GM12891 (cell line): ENCODE results near the gene ADARB1.

ENCODE experiments used
- DNase-seq: peaks from one replicate; pipeline ENCODE4 v3.0.0; 2011; ENCODE audit warnings: low spot score; ENCODE audit not compliant: insufficient read length
- FAIRE-seq: peaks from 2 replicates; lab custom pipeline; 2011; peaks lifted over from hg19 to GRCh38; lab: Jason Lieb, UNC
- PAX5 ChIP-seq: IDR thresholded peaks from 2 replicates; pipeline ENCODE4 v1.6.1; 2011; ENCODE audit warnings: low read length, moderate library complexity, mild to moderate bottlenecking; ENCODE audit not compliant: insufficient read depth, severe bottlenecking
- POLR2A ChIP-seq: IDR thresholded peaks from 2 replicates; pipeline ENCODE4 v1.6.1; 2011; ENCODE audit warnings: low read depth, low read length, control low read depth
- POLR2AphosphoS5 ChIP-seq: IDR thresholded peaks from 2 replicates; pipeline ENCODE4 v1.6.1; 2011; ENCODE audit warnings: low read depth, low read length, control low read depth
- POU2F2 ChIP-seq: IDR thresholded peaks from 2 replicates; pipeline ENCODE4 v1.6.1; 2011; ENCODE audit warnings: low read depth, mild to moderate bottlenecking, control low read depth, low read length, moderate library complexity
- SPI1 ChIP-seq: IDR thresholded peaks from 2 replicates; pipeline ENCODE4 v1.6.1; 2011; ENCODE audit warnings: low read depth, low read length, control low read depth
- TAF1 ChIP-seq: IDR thresholded peaks from 2 replicates; pipeline ENCODE4 v1.6.1; 2011; ENCODE audit warnings: low read depth, low read length, control low read depth

ADARB1 gene

DNA sequence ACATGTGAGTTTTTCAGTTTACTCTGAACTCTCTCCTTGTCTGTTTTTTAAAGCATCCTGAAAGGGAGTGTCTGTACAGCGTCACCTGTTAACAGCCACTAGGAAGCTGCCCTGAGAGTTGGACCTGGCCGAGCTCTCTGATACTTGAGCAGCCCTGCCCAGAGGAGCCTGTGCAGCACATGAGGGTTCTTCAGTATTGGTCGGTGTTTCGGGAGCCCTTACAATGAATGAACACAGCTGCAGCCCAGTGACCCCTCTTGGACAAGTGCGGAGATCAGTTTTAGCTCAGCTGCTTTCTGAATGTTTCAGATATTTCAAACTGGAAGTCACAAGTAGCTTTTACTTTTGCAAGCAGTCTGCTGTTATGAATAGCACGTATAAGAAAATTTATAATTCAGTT lies 39.2 kb downstream of the ADARB1 start:
- TF ChIP-seq PAX5: no peak
- DNase-seq: no peak
- no peak for FAIRE-seq

GRCh38 chr21:45114072-45114471 lies 39.7 kb downstream of the ADARB1 start:
- FAIRE-seq (no peak), DNase-seq (no peak)
- TF ChIP-seq POU2F2: no peak
- no peak for TF ChIP-seq PAX5
- TF ChIP-seq TAF1: no peak
- TF ChIP-seq SPI1: no peak
- TF ChIP-seq POLR2A: no peak
- no peak for TF ChIP-seq POLR2AphosphoS5

GRCh38 chr21:45114475-45114874 lies 40.1 kb downstream of the ADARB1 start:
- DNase-seq (no peak), FAIRE-seq (no peak)
- no peak for TF ChIP-seq POU2F2
- TF ChIP-seq POLR2AphosphoS5: no peak
- TF ChIP-seq PAX5: no peak
- TF ChIP-seq SPI1: no peak
- no peak for TF ChIP-seq TAF1
- no peak for TF ChIP-seq POLR2A

- no peak for DNase-seq
These were observed 40.8 kb downstream of the ADARB1 start for GRCh38 chr21:45115141-45115540.

GRCh38 chr21:45116066-45116465 lies 41.7 kb downstream of the ADARB1 start:
- DNase-seq (no peak), FAIRE-seq (no peak)
- no peak for TF ChIP-seq TAF1
- no peak for TF ChIP-seq SPI1
- TF ChIP-seq POLR2A: no peak
- no peak for TF ChIP-seq POLR2AphosphoS5
- no peak for TF ChIP-seq PAX5
- TF ChIP-seq POU2F2: no peak

More at GRCh38 chr21:45115141-45115540, 40.8 kb downstream of the ADARB1 start:
- TF ChIP-seq POLR2A: no peak
- TF ChIP-seq POLR2AphosphoS5: no peak
- TF ChIP-seq SPI1: no peak
- TF ChIP-seq PAX5: no peak
- no peak for TF ChIP-seq POU2F2
- TF ChIP-seq TAF1: no peak
- no peak for FAIRE-seq

DNA sequence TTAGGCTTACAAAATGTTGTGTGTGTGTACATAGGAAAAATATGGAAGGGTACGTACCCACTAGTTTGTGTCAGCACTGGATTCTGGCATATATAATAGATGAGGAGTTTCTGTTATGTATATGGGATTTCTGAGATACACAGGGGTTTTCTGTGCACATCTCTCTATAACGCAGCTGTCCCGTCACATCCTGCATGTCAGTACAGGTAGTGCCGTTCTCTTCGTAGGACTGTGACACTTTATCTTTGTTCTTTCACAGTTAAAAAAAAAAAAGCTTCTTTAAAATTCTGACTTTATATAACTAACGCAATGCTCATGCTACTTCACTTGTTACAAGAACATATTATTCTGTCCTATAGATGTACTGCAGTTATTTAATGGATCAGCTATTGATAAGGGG lies 42.9 kb downstream of the ADARB1 start:
- FAIRE-seq (no peak), DNase-seq (no peak)
- TF ChIP-seq POLR2AphosphoS5: no peak

DNA sequence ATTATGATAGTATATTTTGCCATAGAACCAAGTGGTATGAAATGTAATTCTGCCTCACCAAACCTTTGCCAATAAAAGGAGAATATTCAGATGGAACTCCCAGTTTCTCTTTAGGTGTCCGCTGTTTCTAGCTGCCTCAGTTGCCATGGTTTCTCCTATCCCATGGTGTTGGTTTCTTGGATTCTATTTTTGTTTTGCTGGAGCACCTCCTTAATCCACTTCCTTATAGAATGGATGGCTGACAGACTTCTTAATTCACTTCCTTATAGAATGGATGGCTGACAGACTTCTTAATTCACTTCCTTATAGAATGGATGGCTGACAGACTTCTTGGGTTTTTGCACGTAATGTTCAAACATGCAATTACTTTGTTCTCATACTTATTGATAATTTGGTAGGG lies 43.7 kb downstream of the ADARB1 start:
- DNase-seq (no peak), FAIRE-seq (no peak)
- TF ChIP-seq POLR2A (no peak), POLR2AphosphoS5 (no peak), TAF1 (no peak), PAX5 (no peak), SPI1 (no peak), POU2F2 (no peak)

GRCh38 chr21:45119812-45120211 lies 45.4 kb downstream of the ADARB1 start:
- FAIRE-seq: no peak

DNA sequence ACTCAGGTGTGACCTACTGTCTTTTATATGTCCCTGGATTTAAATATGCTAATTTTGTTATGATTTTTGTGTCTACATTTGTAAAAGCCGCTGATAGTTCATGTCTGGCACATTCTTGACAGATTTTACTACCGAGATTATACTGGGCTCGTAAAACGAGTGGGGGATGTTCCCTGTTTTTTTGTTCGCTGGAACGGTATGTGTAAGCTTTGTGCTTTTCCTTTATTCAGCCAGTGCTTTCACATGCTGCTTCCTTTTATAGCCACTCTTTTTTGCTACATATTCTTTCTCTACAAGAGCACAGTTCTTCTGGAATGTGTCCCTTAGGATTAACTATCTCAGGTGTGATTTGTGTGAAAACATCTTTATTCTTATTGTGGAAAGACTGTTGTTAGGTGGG lies 46.6 kb downstream of the ADARB1 start:
- FAIRE-seq (no peak), DNase-seq (no peak)
- no peak for TF ChIP-seq POU2F2
- no peak for TF ChIP-seq PAX5
- no peak for TF ChIP-seq TAF1
- no peak for TF ChIP-seq POLR2A
- TF ChIP-seq SPI1: no peak
- no peak for TF ChIP-seq POLR2AphosphoS5

More at GRCh38 chr21:45119812-45120211, 45.4 kb downstream of the ADARB1 start:
- no peak for DNase-seq
- TF ChIP-seq PAX5: no peak
- no peak for TF ChIP-seq POLR2AphosphoS5
- TF ChIP-seq POLR2A: no peak
- no peak for TF ChIP-seq POU2F2
- TF ChIP-seq SPI1: no peak
- TF ChIP-seq TAF1: no peak

DNA sequence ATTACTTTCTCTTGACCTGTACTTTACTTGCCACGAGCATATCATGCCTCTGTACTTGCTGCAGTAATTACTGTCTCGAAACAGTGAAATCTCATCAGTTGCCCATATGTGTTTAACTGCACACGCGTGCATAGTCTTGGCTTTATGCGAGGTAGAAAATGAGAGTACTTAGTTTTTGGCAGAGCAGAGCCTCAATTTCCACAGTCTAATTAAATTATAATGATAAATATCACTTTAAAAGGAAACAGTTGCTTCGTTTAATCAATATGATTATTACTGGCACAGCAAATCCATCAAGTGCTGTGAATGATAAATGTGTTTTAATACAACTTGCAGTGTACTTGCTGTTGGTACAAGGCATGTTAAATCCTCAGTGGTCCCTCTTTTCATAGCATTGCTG lies 47.6 kb downstream of the ADARB1 start:
- DNase-seq (no peak), FAIRE-seq (no peak)
- no peak for TF ChIP-seq SPI1
- TF ChIP-seq POU2F2: no peak
- no peak for TF ChIP-seq POLR2AphosphoS5
- TF ChIP-seq PAX5: no peak
- TF ChIP-seq POLR2A: no peak

GRCh38 chr21:45122432-45123132 lies 48.2 kb downstream of the ADARB1 start:
- DNase-seq: no peak
- no peak for FAIRE-seq
- TF ChIP-seq TAF1 (no peak), POLR2AphosphoS5 (no peak), POU2F2 (no peak), PAX5 (no peak), POLR2A (no peak), SPI1 (no peak)

GRCh38 chr21:45123440-45123839 lies 49.1 kb downstream of the ADARB1 start:
- FAIRE-seq (no peak), DNase-seq (no peak)
- TF ChIP-seq SPI1 (no peak), POLR2A (no peak), POLR2AphosphoS5 (no peak), TAF1 (no peak), POU2F2 (no peak), PAX5 (no peak)
